Thyroid gland (tissue), 4 donors: ENCODE measurements around the gene APBB2.

ENCODE experiments used
- CTCF ChIP-seq, 6 experiments: fragments of 200-600 bp in 3 of 6; fragments of 450-650 bp in 3 of 6; sonication (generic) in 3 of 6; IDR thresholded peaks; one replicate each; pipeline ENCODE4 v1.5.1; 2016 to 2019; ENCODE audit warnings: antibody characterized with exemption in 6 of 6, mild to moderate bottlenecking in 2 of 6, inconsistent platforms in 1 of 6, moderate library complexity in 1 of 6
- POLR2A ChIP-seq, 2 donors: fragments of 450-650 bp; IDR thresholded peaks; one replicate each; pipeline ENCODE4 v1.6.1; 2017; ENCODE audit warnings: antibody characterized with exemption in 2 of 2, mild to moderate bottlenecking in 2 of 2, moderate library complexity in 1 of 2

GRCh38 chr4:41160856-41161255 lies 53.5 kb downstream of the APBB2 start:
- no peak for TF ChIP-seq CTCF (IDR thresholded peaks at IDR 0.05)
- no peak for TF ChIP-seq POLR2A (IDR thresholded peaks at IDR 0.05)
